ENCODE results near the gene TGM1.
A peak's percentile ranks its signal among the peaks of the same experiment; 100 is the strongest.

Gene TGM1

GRCh38 chr14:24292118-24292807 lies 29.3 kb upstream of the TGM1 start:
- no peak for DNase-seq (ENCODE audit: low read depth)

GRCh38 chr14:24291446-24292117 lies 28.6 kb upstream of the TGM1 start:
- DNase-seq (ENCODE audit: low read depth) = no peak

GRCh38 chr14:24290746-24291145 lies 27.8 kb upstream of the TGM1 start:
- DNase-seq (ENCODE audit: low read depth) = no peak

- no peak for DNase-seq (ENCODE audit: low read depth)
These were observed 26.8 kb upstream of the TGM1 start for GRCh38 chr14:24289649-24290280.

GRCh38 chr14:24286996-24287395 lies 24.0 kb upstream of the TGM1 start:
- DNase-seq (ENCODE audit: low read depth) = no peak

GRCh38 chr14:24285351-24285750 lies 22.4 kb upstream of the TGM1 start:
- peak; percentile 27 for DNase-seq (ENCODE audit: low read depth)

- DNase-seq (ENCODE audit: low read depth) = no peak
These were observed 21.6 kb upstream of the TGM1 start for GRCh38 chr14:24284501-24285035.

GRCh38 chr14:24283796-24284460 lies 21.0 kb upstream of the TGM1 start:
- DNase-seq (ENCODE audit: low read depth) = no peak

- no peak for DNase-seq (ENCODE audit: low read depth)
These were observed 19.8 kb upstream of the TGM1 start for GRCh38 chr14:24282736-24283135.

GRCh38 chr14:24281636-24282035 lies 18.7 kb upstream of the TGM1 start:
- DNase-seq (ENCODE audit: low read depth) = no peak

GRCh38 chr14:24280797-24281460 lies 18.0 kb upstream of the TGM1 start:
- DNase-seq (ENCODE audit: low read depth) = no peak

GRCh38 chr14:24279301-24280186 lies 16.6 kb upstream of the TGM1 start:
- DNase-seq (ENCODE audit: low read depth) = peak; percentile 24

GRCh38 chr14:24278424-24278823 lies 15.4 kb upstream of the TGM1 start:
- DNase-seq (ENCODE audit: low read depth) = no peak

GRCh38 chr14:24277606-24278321 lies 14.8 kb upstream of the TGM1 start:
- DNase-seq (ENCODE audit: low read depth) = no peak

- DNase-seq (ENCODE audit: low read depth) = no peak
These were observed 14.1 kb upstream of the TGM1 start for GRCh38 chr14:24277071-24277470.

GRCh38 chr14:24274101-24274543 lies 11.1 kb upstream of the TGM1 start:
- DNase-seq (ENCODE audit: low read depth) = no peak

GRCh38 chr14:24273422-24273998 lies 10.5 kb upstream of the TGM1 start:
- DNase-seq (ENCODE audit: low read depth) = no peak

GRCh38 chr14:24272467-24272866 lies 9.5 kb upstream of the TGM1 start:
- no peak for DNase-seq (ENCODE audit: low read depth)

- DNase-seq (ENCODE audit: low read depth) = no peak
These were observed 8.9 kb upstream of the TGM1 start for GRCh38 chr14:24271834-24272263.

All from EH (cell line).